Measurements from ENCODE around the gene CD99. TPM values are rescaled to one million over a fixed set of nuclear protein-coding genes. Genes with fewer than 3 reads are reported as not detected.

Gene CD99
- total and polyA plus RNA-seq, 2 donors (not counting 1 experiment from before 2014, with no cell fraction given), result 177 to 551 TPM

GRCh38 chrX:2789569-2789968 lies 98.5 kb downstream of the CD99 start:
- Histone ChIP-seq H3K9ac (ENCODE audit: insufficient read depth, low read length) (no peak overlapping the region), H3K27ac (ENCODE audit: insufficient read depth, low read length) (no peak overlapping the region), H2AFZ (ENCODE audit: low read length) (no peak overlapping the region), H3K9me3 (ENCODE audit: control insufficient read depth, insufficient read depth, low read depth, low read length) (no peaks in the 10 kb centered on the region), H3K36me3 (ENCODE audit: control insufficient read depth, insufficient read depth, low read length) (no peaks in the 10 kb centered on the region), H3K27me3 (ENCODE audit: control insufficient read depth, insufficient read depth, low read length) (no peaks in the 10 kb centered on the region), H3K79me2 (ENCODE audit: control insufficient read depth, insufficient read depth, low read length) (no peaks in the 10 kb centered on the region), H4K20me1 (ENCODE audit: control insufficient read depth, extremely low read depth, insufficient read depth, low read length) (no peaks in the 10 kb centered on the region), H3K4me1 (ENCODE audit: control insufficient read depth, extremely low read depth, insufficient read depth, low read length) (no peaks in the 10 kb centered on the region), H3K4me2 (ENCODE audit: extremely low read depth, insufficient read depth, low read length) (no peak overlapping the region), H3K4me3 (replicated peaks in 1 of 4; ENCODE audit: control extremely low read depth in 1 of 4, insufficient read depth in 1 of 4, low read depth in 3 of 4, low read length in 4 of 4) (no peak overlapping the region)
- DNase-seq (ENCODE audit: low read depth in 2 of 2), result no peak
- TF ChIP-seq EZH2 (IDR thresholded peaks at IDR 0.05; ENCODE audit: low read length, missing control alignments), result no peak
- TF ChIP-seq, protein P1, sequence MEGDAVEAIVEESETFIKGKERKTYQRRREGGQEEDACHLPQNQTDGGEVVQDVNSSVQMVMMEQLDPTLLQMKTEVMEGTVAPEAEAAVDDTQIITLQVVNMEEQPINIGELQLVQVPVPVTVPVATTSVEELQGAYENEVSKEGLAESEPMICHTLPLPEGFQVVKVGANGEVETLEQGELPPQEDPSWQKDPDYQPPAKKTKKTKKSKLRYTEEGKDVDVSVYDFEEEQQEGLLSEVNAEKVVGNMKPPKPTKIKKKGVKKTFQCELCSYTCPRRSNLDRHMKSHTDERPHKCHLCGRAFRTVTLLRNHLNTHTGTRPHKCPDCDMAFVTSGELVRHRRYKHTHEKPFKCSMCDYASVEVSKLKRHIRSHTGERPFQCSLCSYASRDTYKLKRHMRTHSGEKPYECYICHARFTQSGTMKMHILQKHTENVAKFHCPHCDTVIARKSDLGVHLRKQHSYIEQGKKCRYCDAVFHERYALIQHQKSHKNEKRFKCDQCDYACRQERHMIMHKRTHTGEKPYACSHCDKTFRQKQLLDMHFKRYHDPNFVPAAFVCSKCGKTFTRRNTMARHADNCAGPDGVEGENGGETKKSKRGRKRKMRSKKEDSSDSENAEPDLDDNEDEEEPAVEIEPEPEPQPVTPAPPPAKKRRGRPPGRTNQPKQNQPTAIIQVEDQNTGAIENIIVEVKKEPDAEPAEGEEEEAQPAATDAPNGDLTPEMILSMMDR (conservative IDR thresholded peaks at IDR 0.05 in 1 of 2, IDR thresholded peaks at IDR 0.05 in 1 of 2; ENCODE audit: low read depth in 1 of 2, low read length in 2 of 2), result no peak

Other genes starting within 250 kb of the CD99 start
- 23.9 and 25.6 TPM in 2 replicates for gene DHRSX, start 190.3 kb upstream of the CD99 start, total RNA-seq
- gene DHRSX, start 190.3 kb upstream of the CD99 start, polyA plus RNA-seq, result 23.7 and 24.9 TPM in 2 replicates
- 24.8 and 27.7 TPM in 2 replicates for gene ZBED1, start 190.3 kb upstream of the CD99 start, total RNA-seq
- 14.4 and 14.5 TPM in 2 replicates for gene ZBED1, start 190.3 kb upstream of the CD99 start, polyA plus RNA-seq
- 1.3 and 4.1 TPM in 2 replicates for gene XG, start 60.7 kb downstream of the CD99 start, total RNA-seq
- gene XG, start 60.7 kb downstream of the CD99 start, polyA plus RNA-seq, result 2.7 and 3.6 TPM in 2 replicates
- gene GYG2, start 137.6 kb downstream of the CD99 start, total RNA-seq, result 5.4 and 10.6 TPM in 2 replicates
- 8.9 and 10.7 TPM in 2 replicates for gene GYG2, start 137.6 kb downstream of the CD99 start, polyA plus RNA-seq
- 14.1 and 30.7 TPM in 2 replicates for gene ARSD, start 238.0 kb downstream of the CD99 start, total RNA-seq
- 7.5 and 9.1 TPM in 2 replicates for gene ARSD, start 238.0 kb downstream of the CD99 start, polyA plus RNA-seq

All from fibroblast of lung (primary cell).